CD4-positive, alpha-beta T cell (primary cell): Measurements from ENCODE around the gene PAF1. TPM values are rescaled to one million over a fixed set of nuclear protein-coding genes. Genes with fewer than 3 reads are reported as not detected.

ENCODE experiments used
- ATAC-seq: fragments of 200-7000 bp; cut with Tn5 transposase; one replicate; pipeline ENCODE4 v1.10.0; 2022; ENCODE audit warnings: mild to moderate bottlenecking; ENCODE audit not compliant: poor library complexity
- CTCF ChIA-PET: fragments of 350-600 bp; sonication (Branson Sonifier 250); formaldehyde crosslinking; loops from one replicate; lab custom pipeline; 2021; ENCODE audit warnings: antibody characterized with exemption, inconsistent platforms; lab: Charles Lee
- POLR2A ChIA-PET: fragments of 350-600 bp; sonication (Branson Sonifier 250); formaldehyde crosslinking; loops from one replicate; lab custom pipeline; 2021; ENCODE audit warnings: antibody characterized with exemption, inconsistent platforms; lab: Charles Lee
- DNase-seq, 14 experiments: peaks; one replicate each; pipeline ENCODE4 v3.0.0-alpha.2; 2013 to 2020; ENCODE audit warnings: mixed read lengths in 2 of 14
- H3K27ac ChIP-seq, 2 donors: one replicate each; pipeline versions ENCODE4 v1.5.1 to v1.7.0; 2013; ENCODE audit warnings: low read length in 2 of 2, low read depth in 1 of 2, mild to moderate bottlenecking in 1 of 2
- H3K27me3 ChIP-seq, 2 experiments: 1 replicate in 1 of 2; 2 replicates in 1 of 2; pipeline versions ENCODE4 v1.6.1 to v1.7.0; 2013; ENCODE audit warnings: low read length in 2 of 2, control low read depth in 1 of 2, mild to moderate bottlenecking in 1 of 2, moderate library complexity in 1 of 2; ENCODE audit not compliant: insufficient read depth in 2 of 2, control insufficient read depth in 1 of 2
- H3K36me3 ChIP-seq: one replicate; pipeline ENCODE4 v1.6.1; 2013; ENCODE audit warnings: low read length, control low read depth; ENCODE audit not compliant: insufficient read depth
- H3K4me1 ChIP-seq: one replicate; pipeline ENCODE4 v1.6.1; 2013; ENCODE audit warnings: low read length, control low read depth; ENCODE audit not compliant: insufficient read depth
- H3K4me3 ChIP-seq: one replicate; pipeline ENCODE4 v1.5.1; 2013; ENCODE audit warnings: mild to moderate bottlenecking, low read length, moderate library complexity
- H3K9me3 ChIP-seq, 2 experiments: 1 replicate in 1 of 2; 2 replicates in 1 of 2; pipeline versions ENCODE4 v1.6.1 to v1.7.0; 2013; ENCODE audit warnings: low read length in 2 of 2, mild to moderate bottlenecking in 2 of 2, control low read depth in 1 of 2, moderate library complexity in 1 of 2; ENCODE audit not compliant: control insufficient read depth in 1 of 2, insufficient read depth in 1 of 2
- H3K27ac Mint-ChIP-seq: one replicate; pipeline ENCODE4 v1.8.0; 2020; ENCODE audit warnings: mixed read lengths
- H3K27me3 Mint-ChIP-seq: one replicate; pipeline ENCODE4 v1.8.0; 2021; ENCODE audit warnings: mixed read lengths
- H3K36me3 Mint-ChIP-seq: one replicate; pipeline ENCODE4 v1.8.0; 2021; ENCODE audit warnings: low read depth, mixed read lengths
- H3K4me1 Mint-ChIP-seq: one replicate; pipeline ENCODE4 v1.8.0; 2021; ENCODE audit warnings: low read depth, mixed read lengths
- H3K4me3 Mint-ChIP-seq: one replicate; pipeline ENCODE4 v1.8.0; 2020; ENCODE audit warnings: mild to moderate bottlenecking, mixed read lengths
- H3K9me3 Mint-ChIP-seq: one replicate; pipeline ENCODE4 v1.8.0; 2020; ENCODE audit warnings: mixed read lengths
- intact Hi-C, 2 experiments: fragments of 100-400 bp; cut with DNase I in 1 of 2; cut with micrococcal nuclease in 1 of 2; formaldehyde crosslinking; loops; one replicate each; pipeline versions ENCODE4 v1.15.1 to v1.9.0; 2023 to 2025; cut with DNase I, micrococcal nuclease
- total RNA-seq, 174 experiments: library from RNA in 2 of 174; stranded (reverse) in 2 of 174; gene quantifications; one replicate each; pipeline ENCODE4 v1.2.3 and lab custom pipeline; 2021 to 2026
- TF ChIP-seq, protein P1 (sequence below): fragments of 200-600 bp; IDR thresholded peaks from one replicate; pipeline ENCODE4 v1.8.0; 2022; ENCODE audit warnings: antibody characterized with exemption, mild to moderate bottlenecking

PAF1 gene
- total RNA-seq, 2 experiments from 2014 or later, result 99.6 to 101 TPM

DNA sequence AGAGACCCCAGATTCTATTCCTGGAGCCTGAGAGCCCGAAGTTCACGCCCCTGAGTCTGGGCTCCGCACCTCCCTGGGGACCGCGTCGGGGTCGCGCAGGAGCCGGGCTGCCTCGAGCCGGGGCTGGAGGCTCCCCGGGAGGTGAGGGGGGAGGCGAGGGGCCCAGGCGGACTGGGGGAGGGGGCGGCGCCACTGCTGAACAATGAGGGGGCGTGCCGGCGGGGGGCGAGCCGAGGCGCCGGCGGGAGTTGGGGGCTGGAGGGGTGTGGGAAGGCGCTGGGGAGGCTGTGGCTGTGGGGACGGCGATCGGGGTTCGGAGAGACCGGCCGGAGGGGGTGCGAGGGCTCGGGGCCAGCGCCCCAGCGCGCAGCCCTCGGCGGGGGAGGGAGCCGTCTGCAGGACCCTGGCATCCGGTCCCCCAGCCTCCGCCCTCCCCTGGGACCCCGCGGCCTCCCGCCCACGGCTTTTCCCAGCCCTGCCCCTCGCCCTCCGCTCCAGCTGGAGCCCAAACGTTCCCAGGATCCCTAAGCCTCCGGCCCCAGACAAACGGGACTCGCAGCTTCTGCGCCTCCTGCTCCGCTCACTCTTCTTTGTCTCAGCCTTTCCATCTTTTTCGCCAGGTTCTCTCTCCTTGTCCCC is 22.5 kb upstream of the PAF1 start:
- peak in 6 of 14 experiments; percentile 13 to 72 (median 40) for DNase-seq
- intact Hi-C loops, result loop anchor here (2.0 to 10.0 kb wide), 4 partner anchors 73 to 291 kb away; partner anchors contain the start of gene PAK4 (in 1 of the 2)
- ATAC-seq, result no peak
- Histone ChIP-seq H3K36me3 (peaks cover 16% of the 10 kb centered on the region), H3K4me3 (peak overlapping the region; percentile 100), H3K4me1 (peaks cover 66% of the 10 kb centered on the region), H3K9me3 (no peaks in the 10 kb centered on the region), H3K27me3 (no peaks in the 10 kb centered on the region), H3K27ac (peak overlapping the region; percentile 84 to 95)
- Mint-ChIP-seq H3K4me3 (peak overlapping the region; percentile 95), H3K4me1 (peaks cover 41% of the 10 kb centered on the region), H3K9me3 (no peaks in the 10 kb centered on the region), H3K36me3 (peaks cover 65% of the 10 kb centered on the region), H3K27me3 (peaks cover 12% of the 10 kb centered on the region), H3K27ac (peak overlapping the region; percentile 98)
- TF ChIP-seq, protein P1, sequence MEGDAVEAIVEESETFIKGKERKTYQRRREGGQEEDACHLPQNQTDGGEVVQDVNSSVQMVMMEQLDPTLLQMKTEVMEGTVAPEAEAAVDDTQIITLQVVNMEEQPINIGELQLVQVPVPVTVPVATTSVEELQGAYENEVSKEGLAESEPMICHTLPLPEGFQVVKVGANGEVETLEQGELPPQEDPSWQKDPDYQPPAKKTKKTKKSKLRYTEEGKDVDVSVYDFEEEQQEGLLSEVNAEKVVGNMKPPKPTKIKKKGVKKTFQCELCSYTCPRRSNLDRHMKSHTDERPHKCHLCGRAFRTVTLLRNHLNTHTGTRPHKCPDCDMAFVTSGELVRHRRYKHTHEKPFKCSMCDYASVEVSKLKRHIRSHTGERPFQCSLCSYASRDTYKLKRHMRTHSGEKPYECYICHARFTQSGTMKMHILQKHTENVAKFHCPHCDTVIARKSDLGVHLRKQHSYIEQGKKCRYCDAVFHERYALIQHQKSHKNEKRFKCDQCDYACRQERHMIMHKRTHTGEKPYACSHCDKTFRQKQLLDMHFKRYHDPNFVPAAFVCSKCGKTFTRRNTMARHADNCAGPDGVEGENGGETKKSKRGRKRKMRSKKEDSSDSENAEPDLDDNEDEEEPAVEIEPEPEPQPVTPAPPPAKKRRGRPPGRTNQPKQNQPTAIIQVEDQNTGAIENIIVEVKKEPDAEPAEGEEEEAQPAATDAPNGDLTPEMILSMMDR, result no peak
- ChIA-PET POLR2A (interaction anchor here (1.9 to 2.9 kb wide), 2 partner anchors 22 kb away, joined by 12 to 16 read pairs; partner anchors contain the start of genes MED29, PAF1 and RPS16), CTCF (interaction anchor here (1.1 to 2.5 kb wide), 3 partner anchors 9 to 119 kb away, joined by 3 to 14 read pairs (median 8); partner anchors contain the start of genes EID2B and RPS16)

DNA sequence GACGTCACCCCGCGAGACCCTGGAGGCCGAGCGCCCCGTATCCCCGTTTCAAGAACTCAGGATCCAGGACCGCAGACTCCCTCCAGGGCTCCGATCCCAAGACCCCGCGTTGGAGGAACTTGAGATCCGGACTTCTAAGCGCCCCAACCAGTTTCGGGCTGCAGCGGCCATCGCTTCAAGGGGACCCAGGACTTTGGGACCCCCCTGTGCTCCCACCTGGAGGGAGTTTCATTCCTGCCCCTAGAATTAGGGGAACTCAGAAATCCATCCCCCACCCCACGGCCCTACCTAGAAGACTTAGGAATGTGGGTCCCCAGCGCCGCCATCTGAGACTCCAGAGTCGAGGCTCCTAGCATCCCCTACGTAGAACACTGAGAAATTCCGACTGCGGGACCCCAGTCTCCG is 22.0 kb upstream of the PAF1 start:
- Histone ChIP-seq H3K27ac (peak overlapping the region; percentile 84 to 95), H3K36me3 (peaks cover 21% of the 10 kb centered on the region), H3K4me1 (peaks cover 71% of the 10 kb centered on the region), H3K9me3 (no peaks in the 10 kb centered on the region), H3K27me3 (no peaks in the 10 kb centered on the region), H3K4me3 (peak overlapping the region; percentile 100)
- Mint-ChIP-seq H3K4me1 (peaks cover 41% of the 10 kb centered on the region), H3K27me3 (peaks cover 12% of the 10 kb centered on the region), H3K9me3 (no peaks in the 10 kb centered on the region), H3K36me3 (peaks cover 66% of the 10 kb centered on the region), H3K4me3 (peak overlapping the region; percentile 95), H3K27ac (peak overlapping the region; percentile 98)
- POLR2A ChIA-PET, result interaction anchor here (1.0 to 2.6 kb wide), 13 partner anchors 8 to 433 kb away, joined by 3 to 119 read pairs (median 7); partner anchors contain the start of genes FBL, MED29, PAF1 and RPS16
- ATAC-seq (no peak), DNase-seq (peak in 2 of 14 experiments; percentile 22 to 30)
- TF ChIP-seq, protein P1, result peak; percentile 6
- CTCF ChIA-PET, result interaction anchor here (0.9 to 2.5 kb wide), 8 partner anchors 9 to 71 kb away, joined by 3 to 102 read pairs (median 12); partner anchors contain the start of genes MED29, PAF1, RPS16 and SAMD4B
- intact Hi-C loops, result loop anchor here (1.0 to 10.0 kb wide), 10 partner anchors 12 to 291 kb away; partner anchors contain the start of genes MED29 (in 1 of the 2), PAF1 (in 1 of the 2), PAK4 (in 1 of the 2) and RPS16 (in 1 of the 2)

DNA sequence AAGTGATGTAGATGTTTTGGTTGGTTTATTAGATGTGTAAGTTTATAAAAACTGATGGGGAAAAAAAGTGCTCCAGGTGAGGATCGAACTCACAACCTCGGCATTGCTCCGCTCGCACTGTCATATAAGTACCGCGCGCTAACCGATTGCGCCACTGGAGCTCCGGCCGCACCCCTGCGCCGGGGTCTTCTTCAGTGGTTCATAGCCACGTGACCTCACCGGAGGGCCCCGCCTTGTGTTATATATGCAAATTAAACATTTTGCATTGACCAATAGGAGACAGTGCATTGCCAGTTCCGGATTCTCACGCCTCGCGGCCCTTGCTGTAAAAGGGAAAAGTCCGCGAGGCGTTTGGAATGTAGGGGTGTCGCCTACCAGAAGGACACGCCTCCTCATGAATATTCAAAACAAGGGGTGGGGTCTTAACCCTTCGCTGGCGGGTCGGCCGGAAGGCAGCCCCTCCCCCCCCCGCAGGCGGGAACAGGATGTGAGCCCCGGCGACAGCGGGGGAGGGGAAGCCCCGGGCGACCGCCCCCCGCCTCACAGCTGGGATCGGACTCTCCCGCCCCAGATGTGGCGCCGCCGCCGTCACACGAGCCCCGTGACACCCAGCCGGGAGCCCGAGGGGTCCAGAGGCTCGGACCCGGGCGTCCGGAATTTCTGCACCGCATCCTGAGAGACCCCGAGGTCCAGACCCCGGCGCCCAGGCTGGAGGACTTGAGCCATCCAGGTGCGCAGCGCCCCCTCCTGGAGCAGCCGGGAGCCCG is 21.4 kb upstream of the PAF1 start, which contains the start of gene PLEKHG2:
Gene PLEKHG2 (plus strand): TSS at position 570 of the 767 bp plus-strand sequence. CDS start 1,418 bp downstream, outside the sequence.
- Histone ChIP-seq H3K27ac (peak within 1 kb of the TSS; percentile 100), H3K9me3 (no peaks in the 10 kb centered on the region), H3K36me3 (peaks cover 24% of the 10 kb centered on the region), H3K4me3 (peak within 1 kb of the TSS; percentile 100), H3K4me1 (peaks cover 72% of the 10 kb centered on the region), H3K27me3 (no peaks in the 10 kb centered on the region)
- peaks cover 67% of the 10 kb centered on the region for H3K36me3 Mint-ChIP-seq
- ChIA-PET POLR2A (interaction anchor here (1.0 to 2.6 kb wide), 16 partner anchors 8 to 434 kb away, joined by 3 to 119 read pairs (median 6); partner anchors contain the start of genes FBL, MED29, PAF1 and RPS16), CTCF (interaction anchor here (0.9 to 2.5 kb wide), 17 partner anchors 8 to 128 kb away, joined by 3 to 102 read pairs (median 7); partner anchors contain the start of genes EID2B, MED29, PAF1 and RPS16)
- peak within 1 kb of the TSS; percentile 95 for H3K4me3 Mint-ChIP-seq
- H3K4me1 Mint-ChIP-seq, result peaks cover 41% of the 10 kb centered on the region
- DNase-seq (peak; percentile 94 to 100 (median 97)), ATAC-seq (peak; percentile 61)
- TF ChIP-seq, protein P1, result peak; percentile 80
- peaks cover 12% of the 10 kb centered on the region for H3K27me3 Mint-ChIP-seq
- intact Hi-C loops, result loop anchor here (1.0 to 10.0 kb wide), 10 partner anchors 11 to 290 kb away; partner anchors contain the start of genes MED29 (in 1 of the 2), PAF1 (in 1 of the 2), PAK4 (in 1 of the 2) and RPS16 (in 1 of the 2)
- peak within 1 kb of the TSS; percentile 98 for H3K27ac Mint-ChIP-seq
- no peaks in the 10 kb centered on the region for H3K9me3 Mint-ChIP-seq
